Neural progenitor cell (in vitro differentiated cells): ENCODE measurements around the gene PLXNA4.

Experiments
- EZH2 ChIP-seq: fragments of 200-600 bp; sonication (generic); IDR thresholded peaks from 2 replicates; pipeline ENCODE4 v1.6.1; 2017; ENCODE audit warnings: antibody characterized with exemption, mild to moderate bottlenecking, moderate library complexity
- EZH2phosphoT487 ChIP-seq: fragments of 200-600 bp; sonication (generic); IDR thresholded peaks from 2 replicates; pipeline ENCODE4 v1.6.1; 2017; ENCODE audit warnings: antibody characterized with exemption
- TF ChIP-seq, protein P1 (sequence below): fragments of 200-600 bp; sonication (generic); IDR thresholded peaks from 2 replicates; pipeline ENCODE4 v1.5.1; 2017; ENCODE audit warnings: antibody characterized with exemption, mild to moderate bottlenecking

DNA sequence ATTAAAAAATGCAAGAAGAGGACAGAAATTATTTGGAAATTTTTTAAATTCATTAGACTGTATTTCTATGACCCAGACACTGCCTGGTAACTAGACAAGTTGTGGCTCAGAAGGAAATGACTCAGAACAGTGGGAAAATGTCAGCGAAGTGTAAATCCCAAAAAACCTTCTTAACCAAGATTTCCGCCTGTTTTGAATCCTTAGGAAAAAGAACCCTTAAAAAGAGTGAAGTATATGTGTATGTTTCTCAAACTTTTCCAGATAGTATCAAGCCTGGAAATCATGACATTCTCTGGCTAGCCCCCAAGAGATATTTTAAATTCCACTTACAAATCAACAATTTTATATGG is 42.7 kb upstream of the PLXNA4 start:
- TF ChIP-seq EZH2 (no peak), EZH2phosphoT487 (no peak)
- TF ChIP-seq, protein P1, sequence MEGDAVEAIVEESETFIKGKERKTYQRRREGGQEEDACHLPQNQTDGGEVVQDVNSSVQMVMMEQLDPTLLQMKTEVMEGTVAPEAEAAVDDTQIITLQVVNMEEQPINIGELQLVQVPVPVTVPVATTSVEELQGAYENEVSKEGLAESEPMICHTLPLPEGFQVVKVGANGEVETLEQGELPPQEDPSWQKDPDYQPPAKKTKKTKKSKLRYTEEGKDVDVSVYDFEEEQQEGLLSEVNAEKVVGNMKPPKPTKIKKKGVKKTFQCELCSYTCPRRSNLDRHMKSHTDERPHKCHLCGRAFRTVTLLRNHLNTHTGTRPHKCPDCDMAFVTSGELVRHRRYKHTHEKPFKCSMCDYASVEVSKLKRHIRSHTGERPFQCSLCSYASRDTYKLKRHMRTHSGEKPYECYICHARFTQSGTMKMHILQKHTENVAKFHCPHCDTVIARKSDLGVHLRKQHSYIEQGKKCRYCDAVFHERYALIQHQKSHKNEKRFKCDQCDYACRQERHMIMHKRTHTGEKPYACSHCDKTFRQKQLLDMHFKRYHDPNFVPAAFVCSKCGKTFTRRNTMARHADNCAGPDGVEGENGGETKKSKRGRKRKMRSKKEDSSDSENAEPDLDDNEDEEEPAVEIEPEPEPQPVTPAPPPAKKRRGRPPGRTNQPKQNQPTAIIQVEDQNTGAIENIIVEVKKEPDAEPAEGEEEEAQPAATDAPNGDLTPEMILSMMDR: no peak
